ENCODE results near the gene CACNA2D3. TPM values are rescaled to one million over a fixed set of nuclear protein-coding genes. Genes with fewer than 3 reads are reported as not detected.

The CACNA2D3 gene
- total RNA-seq, 4 donors from 2014 or later = 0.27 to 1.5 (median 0.79) TPM

- 29 to 37% methylated on average over 1 of the region's 1 CpG for WGBS, 2 donors
- no peak for DNase-seq (ENCODE audit: low spot score in 2 of 2)
- intact Hi-C loops (cut with DNase I; ENCODE audit: low total_unique reads) = no loop called here
These were observed 31.1 kb downstream of the CACNA2D3 start for GRCh38 chr3:54153477-54153876.

DNA sequence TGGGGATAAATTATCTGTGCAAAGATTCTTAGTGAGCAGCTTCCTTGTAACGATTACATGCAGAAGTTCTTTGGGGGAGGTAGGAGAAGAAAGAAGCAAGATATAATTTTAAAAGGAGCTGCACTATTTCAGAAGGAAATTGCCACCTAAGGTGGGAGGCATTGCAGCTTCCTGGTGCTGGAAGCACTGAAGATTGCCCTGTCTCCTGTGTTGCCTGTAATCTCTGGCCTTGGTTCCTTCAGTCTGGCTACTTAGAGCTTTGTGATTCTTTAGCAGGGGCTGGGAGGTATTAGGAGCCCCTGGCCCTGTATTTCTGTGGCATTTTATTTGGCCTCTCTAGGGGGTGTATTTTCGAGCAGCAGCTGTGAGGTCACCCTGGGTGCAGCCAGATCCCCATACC lies 35.5 kb downstream of the CACNA2D3 start:
- DNase-seq (ENCODE audit: low spot score in 2 of 2) = peak in 1 of 2 donors; percentile 8
- 47 to 54% methylated on average over 2 of the region's 2 CpGs for WGBS, 2 donors
- intact Hi-C loops (cut with DNase I; ENCODE audit: low total_unique reads) = no loop called here
- TF ChIP-seq POLR2A (IDR thresholded peaks at IDR 0.05) = no peak
- TF ChIP-seq, protein P1, sequence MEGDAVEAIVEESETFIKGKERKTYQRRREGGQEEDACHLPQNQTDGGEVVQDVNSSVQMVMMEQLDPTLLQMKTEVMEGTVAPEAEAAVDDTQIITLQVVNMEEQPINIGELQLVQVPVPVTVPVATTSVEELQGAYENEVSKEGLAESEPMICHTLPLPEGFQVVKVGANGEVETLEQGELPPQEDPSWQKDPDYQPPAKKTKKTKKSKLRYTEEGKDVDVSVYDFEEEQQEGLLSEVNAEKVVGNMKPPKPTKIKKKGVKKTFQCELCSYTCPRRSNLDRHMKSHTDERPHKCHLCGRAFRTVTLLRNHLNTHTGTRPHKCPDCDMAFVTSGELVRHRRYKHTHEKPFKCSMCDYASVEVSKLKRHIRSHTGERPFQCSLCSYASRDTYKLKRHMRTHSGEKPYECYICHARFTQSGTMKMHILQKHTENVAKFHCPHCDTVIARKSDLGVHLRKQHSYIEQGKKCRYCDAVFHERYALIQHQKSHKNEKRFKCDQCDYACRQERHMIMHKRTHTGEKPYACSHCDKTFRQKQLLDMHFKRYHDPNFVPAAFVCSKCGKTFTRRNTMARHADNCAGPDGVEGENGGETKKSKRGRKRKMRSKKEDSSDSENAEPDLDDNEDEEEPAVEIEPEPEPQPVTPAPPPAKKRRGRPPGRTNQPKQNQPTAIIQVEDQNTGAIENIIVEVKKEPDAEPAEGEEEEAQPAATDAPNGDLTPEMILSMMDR (IDR thresholded peaks at IDR 0.05) = no peak
- no peak overlapping the region for H3K4me3 ChIP-seq (ENCODE audit: low read depth, poor library complexity, severe bottlenecking)

More at GRCh38 chr3:54153477-54153876, 31.1 kb downstream of the CACNA2D3 start:
- no peak for TF ChIP-seq POLR2A (IDR thresholded peaks at IDR 0.05)
- TF ChIP-seq, protein P1 (IDR thresholded peaks at IDR 0.05) = no peak
- no peak overlapping the region for H3K4me3 ChIP-seq (ENCODE audit: low read depth, poor library complexity, severe bottlenecking)

GRCh38 chr3:54159917-54160316 lies 37.6 kb downstream of the CACNA2D3 start:
- DNase-seq (ENCODE audit: low spot score in 2 of 2) = no peak
- TF ChIP-seq POLR2A (IDR thresholded peaks at IDR 0.05) = no peak
- TF ChIP-seq, protein P1 (IDR thresholded peaks at IDR 0.05) = no peak
- no peak overlapping the region for H3K4me3 ChIP-seq (ENCODE audit: low read depth, poor library complexity, severe bottlenecking)
- intact Hi-C loops (cut with DNase I; ENCODE audit: low total_unique reads) = no loop called here
- WGBS, 2 donors = 42 to 48% methylated on average over 3 of the region's 3 CpGs

DNA sequence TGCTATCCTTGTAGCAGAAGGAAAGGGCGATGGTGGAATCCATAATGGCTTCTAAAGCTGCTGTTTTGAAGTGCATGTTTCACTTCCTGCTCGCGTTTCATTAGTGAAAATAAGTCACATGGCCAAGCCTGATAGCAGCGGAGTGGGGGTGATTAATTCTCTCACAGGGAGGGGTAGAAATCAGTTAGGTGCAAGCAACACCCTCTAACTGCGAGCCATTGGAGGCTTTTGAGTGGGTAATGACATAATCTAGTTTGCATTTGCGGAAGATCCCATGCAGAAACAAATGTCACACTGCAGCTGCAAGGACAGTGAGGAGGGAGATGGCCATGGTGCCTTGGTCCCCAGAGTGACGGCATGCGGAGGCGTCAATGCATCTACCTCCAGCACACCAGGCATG lies 41.1 kb downstream of the CACNA2D3 start:
- DNase-seq (ENCODE audit: low spot score in 2 of 2) = peak in 1 of 2 donors; percentile 58
- 68 to 79% methylated on average over 9 of the region's 9 CpGs for WGBS, 2 donors
- intact Hi-C loops (cut with DNase I; ENCODE audit: low total_unique reads) = no loop called here
- no peak overlapping the region for H3K4me3 ChIP-seq (ENCODE audit: low read depth, poor library complexity, severe bottlenecking)
- TF ChIP-seq POLR2A (IDR thresholded peaks at IDR 0.05) = no peak
- TF ChIP-seq, protein P1 (IDR thresholded peaks at IDR 0.05) = no peak

DNA sequence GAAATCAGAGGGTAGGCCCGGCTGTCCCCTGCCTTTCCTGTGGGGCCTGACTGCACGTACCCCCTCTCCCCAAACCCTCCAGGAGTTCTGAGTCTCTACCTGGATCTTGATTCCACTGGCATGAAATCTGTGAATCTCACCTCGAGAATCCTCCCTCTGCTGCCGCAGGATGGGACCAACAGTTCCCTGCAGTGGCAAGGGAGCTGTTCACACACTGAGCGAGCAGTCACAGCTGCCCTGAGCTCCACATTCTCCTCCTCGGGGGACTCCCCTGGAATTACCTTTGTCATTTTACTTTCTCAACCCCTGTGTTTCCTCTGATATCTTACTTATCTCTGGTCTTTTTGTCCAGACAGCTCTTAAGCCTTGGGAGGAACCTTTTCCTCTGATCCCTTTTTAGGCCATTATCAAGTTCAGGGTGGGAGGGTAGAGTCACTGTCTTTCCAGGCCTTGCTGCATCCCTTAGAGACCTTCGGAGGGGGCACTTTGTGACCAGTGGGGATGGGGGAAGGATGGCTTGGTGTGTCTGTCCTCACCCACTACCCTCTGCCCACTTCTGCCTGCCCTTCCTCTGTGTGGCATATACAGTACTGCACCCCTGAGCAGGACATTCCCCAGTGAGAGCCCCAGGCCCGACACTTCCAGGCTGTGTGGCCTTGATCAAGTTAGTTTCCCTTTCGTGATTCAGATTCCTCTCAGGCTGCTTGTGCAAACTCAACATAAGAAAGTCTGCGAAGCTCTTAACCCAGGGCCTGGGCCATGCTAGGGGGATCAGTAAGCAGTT lies 42.0 kb downstream of the CACNA2D3 start:
- peak in 1 of 2 donors; percentile 68 for DNase-seq (ENCODE audit: low spot score in 2 of 2)
- 79 to 83% methylated on average over 10 of the region's 10 CpGs for WGBS, 2 donors
- H3K4me3 ChIP-seq (ENCODE audit: low read depth, poor library complexity, severe bottlenecking) = no peak overlapping the region
- intact Hi-C loops (cut with DNase I; ENCODE audit: low total_unique reads) = no loop called here
- no peak for TF ChIP-seq POLR2A (IDR thresholded peaks at IDR 0.05)
- TF ChIP-seq, protein P1 (IDR thresholded peaks at IDR 0.05) = no peak

All from lower leg skin (tissue), 4 donors.